Forelimb muscle (tissue), 1 donor: ENCODE measurements around the gene ADCYAP1R1. TPM values are rescaled to one million over a fixed set of nuclear protein-coding genes. Genes with fewer than 3 reads are reported as not detected.
"Not testable (repeated sequence)": the region's sequence is repeated elsewhere in the genome, so short reads cannot be mapped to it uniquely, and the experiment has no call there.

Experiments
- DNase-seq: peaks from one replicate; pipeline ENCODE4 v3.0.0-alpha.2; 2013; ENCODE audit warnings: low read depth
- polyA plus RNA-seq: library from polyadenylated mRNA; unstranded; fragments of 120-200 nt; gene quantifications from one replicate; pipeline ENCODE4 v1.2.1, GENCODE V29; 2013; ENCODE audit not compliant: insufficient read length

ADCYAP1R1 gene
- polyA plus RNA-seq, 1 donor = 6.7 TPM

GRCh38 chr7:31134246-31135188, 82.4 kb downstream of the ADCYAP1R1 start:
- DNase-seq = peak; percentile 64

DNA sequence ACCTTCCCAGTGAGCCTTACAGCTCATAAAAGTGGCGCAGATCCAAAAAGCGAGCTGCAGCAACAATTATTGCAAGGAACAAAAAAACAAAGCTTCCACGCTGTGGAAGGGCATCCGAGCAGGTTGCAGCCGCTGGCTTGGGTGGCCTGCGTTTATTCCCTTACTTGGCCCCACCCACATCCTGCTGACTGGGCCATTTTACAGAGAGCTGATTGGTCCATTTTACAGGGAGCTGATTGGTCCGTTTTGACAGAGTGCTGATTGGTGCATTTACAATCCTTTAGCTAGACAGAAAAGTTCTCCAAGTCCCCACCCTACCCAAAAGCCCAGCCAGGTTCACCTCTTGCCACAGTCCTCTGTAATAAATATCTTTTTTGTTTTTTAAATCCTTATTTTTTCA, 85.1 kb downstream of the ADCYAP1R1 start:
- DNase-seq = no peak

DNA sequence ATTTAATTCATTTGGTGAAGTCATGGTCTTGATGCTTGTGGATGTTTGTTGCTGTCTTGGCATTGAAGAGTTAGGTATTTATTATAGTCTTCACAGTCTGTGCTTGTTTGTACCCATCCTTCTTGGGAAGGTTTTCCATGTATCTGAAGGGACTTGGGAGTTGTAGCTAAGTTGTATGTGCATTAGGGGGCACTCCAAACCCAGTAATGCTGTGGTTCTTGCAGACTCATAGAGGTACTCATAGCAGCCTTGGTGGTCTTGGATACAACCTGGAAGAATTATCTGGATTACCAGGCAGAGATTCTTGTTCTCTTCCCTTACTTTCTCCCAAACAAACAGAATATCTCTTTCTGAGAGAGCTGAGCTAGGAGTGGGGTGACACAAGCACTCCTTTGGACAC, 93.2 kb downstream of the ADCYAP1R1 start:
- no peak for DNase-seq

GRCh38 chr7:31146030-31146429, 93.9 kb downstream of the ADCYAP1R1 start:
- no peak for DNase-seq

GRCh38 chr7:31146538-31146937, 94.4 kb downstream of the ADCYAP1R1 start:
- DNase-seq = no peak

GRCh38 chr7:31151849-31152248, 99.7 kb downstream of the ADCYAP1R1 start:
- no peak for DNase-seq

DNA sequence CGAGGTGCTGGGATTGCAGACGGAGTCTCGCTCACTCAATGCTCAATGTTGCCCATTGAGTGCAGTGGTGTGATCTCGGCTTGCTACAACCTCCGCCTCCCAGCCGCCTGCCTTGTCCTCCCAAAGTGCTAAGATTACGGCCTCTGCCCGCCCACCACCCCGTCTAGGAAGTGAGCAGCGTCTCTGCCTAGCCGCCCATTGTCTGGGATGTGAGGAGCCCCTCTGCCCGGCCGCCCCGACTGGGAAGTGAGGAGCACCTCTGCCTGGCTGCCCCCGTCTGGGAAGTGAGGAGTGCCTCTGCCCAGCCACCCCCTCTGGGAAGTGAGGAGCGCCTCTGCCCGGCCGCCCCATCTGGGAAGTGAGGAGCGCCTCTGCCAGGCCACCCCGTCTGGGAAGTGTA, 101.2 kb downstream of the ADCYAP1R1 start:
- DNase-seq = not testable (repeated sequence)

DNA sequence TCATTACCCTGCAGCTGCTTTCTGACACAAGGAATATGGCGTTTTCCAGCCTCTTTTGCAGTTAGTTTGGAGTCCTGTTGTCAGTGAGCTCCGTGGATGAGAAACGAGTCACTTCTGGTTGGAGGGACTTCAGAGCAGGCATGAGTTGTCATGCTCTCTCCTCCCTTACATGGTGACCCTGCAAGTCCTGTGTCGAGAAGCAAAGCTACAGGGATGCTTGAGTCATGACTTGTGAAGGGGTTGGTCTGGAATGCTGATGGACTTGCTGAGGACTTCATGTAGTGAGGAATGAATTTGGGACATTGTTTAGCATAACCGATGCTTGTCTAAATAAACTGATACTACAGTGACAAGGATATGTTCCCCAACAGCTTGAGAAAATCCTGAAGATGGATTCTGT, 108.8 kb downstream of the ADCYAP1R1 start:
- DNase-seq = no peak

Other genes starting within 250 kb of the ADCYAP1R1 start
- 91.6 TPM for gene AQP1, start 140.5 kb upstream of the ADCYAP1R1 start, polyA plus RNA-seq
- gene GHRHR, start 88.4 kb upstream of the ADCYAP1R1 start, polyA plus RNA-seq = 0.54 TPM